Omental fat pad (tissue), 4 donors: Measurements from ENCODE around the gene OR2T2. TPM values are rescaled to one million over a fixed set of nuclear protein-coding genes. Genes with fewer than 3 reads are reported as not detected.
"Not testable (repeated sequence)": the region's sequence is repeated elsewhere in the genome, so short reads cannot be mapped to it uniquely, and the experiment has no call there.

ENCODE experiments used
- ATAC-seq: fragments of 150-250 bp; one replicate; pipeline ENCODE4 v1.9.1; 2016; ENCODE audit warnings: mild to moderate bottlenecking, moderate library complexity; ENCODE audit not compliant: low FRiP score
- DNase-seq: peaks from one replicate; pipeline ENCODE4 v3.0.0-alpha.2; 2019; ENCODE audit warnings: low spot score
- CTCF ChIP-seq, 3 donors: fragments of 450-650 bp; IDR thresholded peaks; one replicate each; pipeline ENCODE4 v1.5.1; 2016 to 2017; ENCODE audit warnings: antibody characterized with exemption in 3 of 3, mild to moderate bottlenecking in 3 of 3, moderate library complexity in 2 of 3
- total RNA-seq, 4 donors: library from RNA; depleted of rRNA; stranded (reverse); fragments of >200 nt; gene quantifications; one replicate each; pipeline ENCODE4 v1.1.0, GENCODE V29; 2016

The OR2T2 gene
- total RNA-seq, 4 donors from 2014 or later: not detected

GRCh38 chr1:248471154-248471553, 25.7 kb downstream of the OR2T2 start:
- ATAC-seq (no peak), DNase-seq (no peak)
- TF ChIP-seq CTCF (IDR thresholded peaks at IDR 0.05): no peak

GRCh38 chr1:248472111-248472510, 26.7 kb downstream of the OR2T2 start:
- not testable (repeated sequence) for ATAC-seq, DNase-seq

DNA sequence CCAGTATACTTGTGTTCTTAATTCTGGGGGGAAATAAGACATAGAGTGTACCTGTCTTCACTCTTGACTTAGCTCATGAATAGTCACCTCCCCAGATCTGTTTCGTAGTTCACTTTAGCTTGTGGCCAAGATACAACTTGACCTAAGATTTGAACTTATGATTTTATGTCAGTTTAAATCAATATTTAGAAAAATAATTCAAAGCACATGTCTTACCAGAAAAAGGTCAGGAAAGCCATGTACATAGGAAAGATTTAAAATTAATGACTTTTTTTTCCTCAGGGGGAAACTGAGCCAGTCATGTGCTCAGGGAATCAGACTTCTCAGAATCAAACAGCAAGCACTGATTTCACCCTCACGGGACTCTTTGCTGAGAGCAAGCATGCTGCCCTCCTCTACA, 27.6 kb downstream of the OR2T2 start, which contains the start of gene OR2T3:
OR2T3 (plus strand) TSS at position 301 of the 400 bp plus-strand sequence; CDS start at position 301, 0 bp downstream.
- not testable (repeated sequence) for ATAC-seq, DNase-seq

DNA sequence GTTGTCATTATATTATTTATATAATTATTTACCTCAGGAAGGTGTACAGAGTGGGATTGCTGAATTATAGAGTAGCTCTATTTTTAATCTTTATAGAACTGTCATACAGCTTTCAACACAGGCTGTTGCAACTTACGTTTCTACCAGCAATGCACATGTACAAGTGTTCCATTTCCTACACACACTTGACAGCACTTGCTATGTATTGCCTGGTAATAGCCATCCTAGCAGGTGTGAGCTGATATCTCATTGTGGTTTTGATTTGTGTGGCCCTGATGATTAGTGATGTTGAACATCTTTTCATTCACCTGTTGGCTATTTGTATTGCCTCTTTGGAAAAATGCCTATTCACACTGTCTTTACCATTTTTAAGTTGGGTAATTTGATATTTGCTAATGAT, 30.2 kb downstream of the OR2T2 start:
- DNase-seq, ATAC-seq: not testable (repeated sequence)

GRCh38 chr1:248481686-248482579, 36.5 kb downstream of the OR2T2 start:
- not testable (repeated sequence) for ATAC-seq, DNase-seq

DNA sequence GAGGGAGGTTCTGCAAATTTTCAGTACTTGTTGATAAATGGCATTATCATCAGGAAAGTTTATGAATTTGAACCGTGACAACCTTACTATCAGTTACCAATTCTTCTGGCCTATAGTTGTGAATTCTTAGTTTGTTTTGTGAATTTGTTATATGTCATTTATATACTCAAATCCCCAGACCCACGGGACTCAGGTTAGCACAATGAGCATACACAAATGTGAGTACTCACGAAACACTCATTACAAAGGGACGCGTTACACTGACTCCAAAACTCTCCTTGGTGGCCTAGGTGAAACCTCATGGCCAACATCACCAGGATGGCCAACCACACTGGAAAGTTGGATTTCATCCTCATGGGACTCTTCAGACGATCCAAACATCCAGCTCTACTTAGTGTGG, 42.9 kb downstream of the OR2T2 start, which contains the start of gene OR2T5:
OR2T5 (plus strand) TSS at position 301 of the 400 bp plus-strand sequence; CDS start at position 301, 0 bp downstream.
- not testable (repeated sequence) for ATAC-seq, DNase-seq

DNA sequence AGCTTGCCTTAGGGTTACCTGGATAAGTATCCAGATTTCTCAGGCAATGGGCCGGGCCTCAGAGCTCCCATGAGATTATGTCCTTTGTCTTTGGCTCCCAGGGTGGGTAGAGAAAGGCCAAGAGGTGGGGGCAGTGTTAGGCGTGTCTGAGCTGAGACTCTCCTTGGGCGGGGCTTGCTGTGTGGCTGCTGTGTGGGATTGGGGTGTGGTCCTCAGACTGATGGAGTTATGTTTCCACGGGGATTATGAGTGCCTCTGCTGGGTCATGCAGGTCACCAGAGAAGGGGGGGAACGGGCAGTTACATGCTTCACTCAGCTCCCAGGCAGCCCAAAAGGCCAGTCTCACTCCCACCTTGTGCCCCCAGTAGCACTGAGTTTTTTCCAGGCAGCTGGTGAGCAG, 51.2 kb downstream of the OR2T2 start:
- not testable (repeated sequence) for ATAC-seq

DNA sequence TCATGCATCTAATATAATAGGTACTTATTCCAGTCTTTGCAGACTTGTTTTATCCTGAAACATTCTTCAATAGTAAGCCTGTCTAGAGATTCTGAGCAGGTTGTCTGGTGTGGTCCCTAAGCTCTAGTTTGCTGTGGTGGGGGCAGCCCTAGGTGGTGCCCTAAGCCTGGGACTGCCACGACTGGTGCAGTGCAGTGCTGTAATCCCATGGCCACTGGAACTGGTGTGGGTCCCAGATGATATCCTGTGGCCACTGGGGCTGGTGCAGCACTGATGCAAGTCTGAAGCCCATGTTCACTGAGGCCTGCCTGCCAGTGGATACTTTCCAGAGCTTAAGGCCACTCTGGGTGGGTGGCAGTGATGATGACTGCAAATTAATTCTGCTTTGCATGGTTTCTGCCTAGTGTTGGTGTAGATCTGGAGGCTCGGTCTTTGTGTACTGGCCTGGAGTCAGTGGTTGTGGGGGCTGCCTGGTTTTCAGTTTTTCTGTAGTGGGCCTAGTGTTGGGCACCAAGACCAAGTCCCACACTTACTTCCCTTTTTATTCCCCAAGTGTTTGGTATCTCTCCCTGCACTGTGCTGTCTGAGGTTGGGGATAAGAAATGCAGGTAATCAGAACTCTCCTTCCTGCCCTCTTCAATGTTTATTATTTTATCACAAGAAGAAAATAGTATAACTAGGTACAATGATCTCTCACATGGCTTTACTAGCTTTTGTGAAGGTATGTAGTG, 55.0 kb downstream of the OR2T2 start:
- ATAC-seq, DNase-seq: not testable (repeated sequence)

More for the DNA sequence above, 51.2 kb downstream of the OR2T2 start:
- not testable (repeated sequence) for DNase-seq

Other genes with a start within 250 kb of the OR2T2 start
- not detected for gene OR2M3, start 248.4 kb upstream of the OR2T2 start, total RNA-seq
- not detected for gene OR2M4, start 214.2 kb upstream of the OR2T2 start, total RNA-seq
- gene OR2T33, start 167.7 kb upstream of the OR2T2 start, total RNA-seq: under 1 TPM in 1 of 4 donors, not detected in 3; 0.69 TPM
- not detected for gene OR2T12, start 142.2 kb upstream of the OR2T2 start, total RNA-seq
- not detected for gene OR2M7, start 121.1 kb upstream of the OR2T2 start, total RNA-seq
- gene OR14C36, start 96.9 kb upstream of the OR2T2 start, total RNA-seq: not detected
- gene OR2T4, start 84.0 kb upstream of the OR2T2 start, total RNA-seq: not detected
- not detected for gene OR2T6, start 69.9 kb upstream of the OR2T2 start, total RNA-seq
- gene OR2T1, start 42.6 kb upstream of the OR2T2 start, total RNA-seq: not detected
- gene OR2T3, start 27.7 kb downstream of the OR2T2 start, total RNA-seq: not detected
- gene OR2T5, start 43.0 kb downstream of the OR2T2 start, total RNA-seq: not detected
- gene OR2G6, start 62.4 kb downstream of the OR2T2 start, total RNA-seq: not detected
- gene OR2T29, start 117.1 kb downstream of the OR2T2 start, total RNA-seq: not detected
- gene OR2T34, start 129.1 kb downstream of the OR2T2 start, total RNA-seq: not detected
- gene OR2T10, start 152.1 kb downstream of the OR2T2 start, total RNA-seq: not detected
- gene OR2T11, start 189.5 kb downstream of the OR2T2 start, total RNA-seq: not detected
- not detected for gene OR2T35, start 199.6 kb downstream of the OR2T2 start, total RNA-seq
- not detected for gene OR2T27, start 209.9 kb downstream of the OR2T2 start, total RNA-seq